Upper lobe of left lung (tissue), 6 donors: ENCODE results near the gene TMEM273. TPM values are rescaled to one million over a fixed set of nuclear protein-coding genes. Genes with fewer than 3 reads are reported as not detected.
A peak's percentile ranks its signal among the peaks of the same experiment; 100 is the strongest.

ENCODE experiments used
- ATAC-seq, 2 donors: fragments of 200-7000 bp; cut with Tn5 transposase; one replicate each; pipeline ENCODE4 v1.9.1; 2022; ENCODE audit warnings: mild to moderate bottlenecking in 2 of 2, moderate library complexity in 2 of 2; ENCODE audit not compliant: low FRiP score in 2 of 2
- DNase-seq, 2 donors: peaks; one replicate each; pipeline ENCODE4 v3.0.0-alpha.2; 2019 to 2020
- H3K27ac ChIP-seq, 4 donors: fragments of 200-600 bp; sonication (generic); one replicate each; pipeline ENCODE4 v1.5.1; 2016 to 2019
- H3K27me3 ChIP-seq, 4 donors: fragments of 200-600 bp; sonication (generic); one replicate each; pipeline ENCODE4 v1.5.1; 2017 to 2019
- H3K36me3 ChIP-seq, 4 donors: fragments of 200-600 bp; sonication (generic); one replicate each; pipeline ENCODE4 v1.5.1; 2016 to 2019
- H3K4me1 ChIP-seq, 4 donors: fragments of 200-600 bp; sonication (generic); one replicate each; pipeline ENCODE4 v1.5.1; 2018 to 2019
- H3K4me3 ChIP-seq, 4 donors: fragments of 200-600 bp; sonication (generic); one replicate each; pipeline ENCODE4 v1.5.1; 2017 to 2019; ENCODE audit warnings: mild to moderate bottlenecking in 2 of 4, moderate library complexity in 1 of 4
- H3K9me3 ChIP-seq, 4 donors: fragments of 200-600 bp; sonication (generic); one replicate each; pipeline ENCODE4 v1.5.1; 2018 to 2019
- EP300 ChIP-seq, 4 donors: sonication (generic); formaldehyde crosslinking; IDR thresholded peaks; one replicate each; pipeline ENCODE4 v1.5.1; 2017; ENCODE audit warnings: antibody characterized with exemption in 4 of 4, control low read depth in 2 of 4
- POLR2A ChIP-seq, 4 donors: fragments of 450-650 bp; IDR thresholded peaks; one replicate each; pipeline ENCODE4 v1.5.1; 2016 to 2017; ENCODE audit warnings: antibody characterized with exemption in 4 of 4, mild to moderate bottlenecking in 2 of 4
- POLR2AphosphoS5 ChIP-seq, 2 donors: sonication (generic); formaldehyde crosslinking; IDR thresholded peaks; one replicate each; pipeline ENCODE4 v1.5.1; 2017; ENCODE audit warnings: antibody characterized with exemption in 2 of 2
- WGBS, 2 donors: methylation state at CpG; one replicate each; pipeline ENCODE4 v1.1.5; 2017 to 2018; 5-methylcytosine and 5-hydroxymethylcytosine counted together
- total RNA-seq, 6 donors: library from RNA; depleted of rRNA in 4 of 6; stranded (reverse); fragments of >200 nt in 4 of 6; gene quantifications; one replicate each; pipeline versions ENCODE4 v1.1.0 to v1.2.1, GENCODE V29; 2016 to 2021
- TF ChIP-seq, protein P1 (sequence below), 6 experiments: fragments of 450-650 bp in 4 of 6; fragments of 200-600 bp in 2 of 6; sonication (generic) in 2 of 6; IDR thresholded peaks; one replicate each; pipeline ENCODE4 v1.5.1; 2016 to 2019; ENCODE audit warnings: antibody characterized with exemption in 6 of 6
- donor health status: DM: no; HTN: no; CAD: no; lungs with moderate emphysema.
- donor health status: DM: no; HTN: yes; CAD: no; lungs with severe emphysema.

Gene TMEM273
- total RNA-seq, 6 donors from 2014 or later = 12.3 to 52.3 (median 30.7) TPM

DNA sequence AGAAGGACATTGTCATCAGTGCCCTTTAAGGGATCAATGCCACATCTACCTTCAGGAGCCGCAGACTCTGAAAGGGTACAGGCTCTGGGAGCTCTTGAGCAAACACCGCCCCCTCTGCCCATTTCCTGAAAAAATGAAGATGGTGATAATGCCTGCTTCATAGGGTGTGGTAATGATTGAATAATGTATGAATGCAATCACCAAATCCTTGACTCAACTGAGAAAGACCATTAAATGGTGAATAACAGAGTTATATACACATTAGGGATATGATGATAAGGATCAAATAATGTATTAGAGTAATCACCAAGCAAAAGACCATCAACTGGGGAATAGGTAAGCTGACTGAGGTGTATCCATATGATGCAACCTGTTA is 55.8 kb downstream of the TMEM273 start:
- Histone ChIP-seq H3K27me3 (no peaks in the 10 kb centered on the region), H3K36me3 (no peaks in the 10 kb centered on the region), H3K9me3 (no peaks in the 10 kb centered on the region), H3K4me3 (no peak overlapping the region), H3K27ac (no peak overlapping the region), H3K4me1 (peaks cover 0 to 9% (median 2%) of the 10 kb centered on the region in 4 donors)
- ATAC-seq (no peak), DNase-seq (no peak)
- 96 to 100% methylated on average over 2 of the region's 2 CpGs for WGBS, 2 donors
- TF ChIP-seq POLR2A (IDR thresholded peaks at IDR 0.05) (no peak), EP300 (IDR thresholded peaks at IDR 0.05) (no peak), POLR2AphosphoS5 (IDR thresholded peaks at IDR 0.05) (no peak)
- TF ChIP-seq, protein P1, sequence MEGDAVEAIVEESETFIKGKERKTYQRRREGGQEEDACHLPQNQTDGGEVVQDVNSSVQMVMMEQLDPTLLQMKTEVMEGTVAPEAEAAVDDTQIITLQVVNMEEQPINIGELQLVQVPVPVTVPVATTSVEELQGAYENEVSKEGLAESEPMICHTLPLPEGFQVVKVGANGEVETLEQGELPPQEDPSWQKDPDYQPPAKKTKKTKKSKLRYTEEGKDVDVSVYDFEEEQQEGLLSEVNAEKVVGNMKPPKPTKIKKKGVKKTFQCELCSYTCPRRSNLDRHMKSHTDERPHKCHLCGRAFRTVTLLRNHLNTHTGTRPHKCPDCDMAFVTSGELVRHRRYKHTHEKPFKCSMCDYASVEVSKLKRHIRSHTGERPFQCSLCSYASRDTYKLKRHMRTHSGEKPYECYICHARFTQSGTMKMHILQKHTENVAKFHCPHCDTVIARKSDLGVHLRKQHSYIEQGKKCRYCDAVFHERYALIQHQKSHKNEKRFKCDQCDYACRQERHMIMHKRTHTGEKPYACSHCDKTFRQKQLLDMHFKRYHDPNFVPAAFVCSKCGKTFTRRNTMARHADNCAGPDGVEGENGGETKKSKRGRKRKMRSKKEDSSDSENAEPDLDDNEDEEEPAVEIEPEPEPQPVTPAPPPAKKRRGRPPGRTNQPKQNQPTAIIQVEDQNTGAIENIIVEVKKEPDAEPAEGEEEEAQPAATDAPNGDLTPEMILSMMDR (IDR thresholded peaks at IDR 0.05) = no peak

DNA sequence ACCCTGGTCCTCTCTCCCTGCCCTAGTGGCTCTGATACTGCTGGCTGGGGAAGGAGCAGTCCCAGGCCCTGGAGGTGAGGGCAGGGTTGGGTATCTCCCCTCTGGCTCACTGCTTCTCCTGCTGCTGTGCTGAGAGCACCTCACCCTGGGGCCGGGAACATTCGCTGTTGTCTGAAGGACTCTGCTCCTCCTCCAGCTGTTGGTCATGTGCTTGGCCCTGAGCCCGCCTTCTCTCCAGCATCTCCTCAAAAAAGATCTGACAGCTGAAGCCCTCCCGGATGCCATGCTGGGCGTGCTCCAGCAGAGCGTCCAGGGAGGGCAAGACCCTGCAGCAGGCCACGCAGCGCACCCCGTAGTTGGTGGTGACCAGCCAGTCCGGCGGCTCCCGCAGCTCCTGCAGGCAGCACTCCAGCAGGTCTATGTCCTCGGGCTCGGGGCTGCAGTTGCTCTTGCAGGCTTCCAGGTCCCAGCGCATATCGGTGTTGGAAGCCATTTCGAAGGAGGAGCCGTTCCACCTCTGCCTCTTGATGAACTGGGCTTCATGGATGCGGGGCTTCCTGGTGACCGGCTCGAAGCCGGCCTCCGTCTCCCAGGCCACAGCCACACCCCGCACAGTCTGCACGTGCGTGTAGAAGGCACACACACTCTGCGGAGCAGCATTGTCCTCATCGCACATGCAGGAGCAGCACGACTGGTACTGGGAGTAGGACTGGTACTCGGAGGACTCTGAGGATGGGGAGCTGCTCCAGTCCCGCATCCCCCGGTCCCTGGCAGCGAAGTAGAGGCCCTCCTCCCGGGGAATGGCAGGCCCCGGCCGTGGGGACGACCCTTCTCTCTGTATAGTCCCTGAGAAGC is 56.5 kb downstream of the TMEM273 start:
- Histone ChIP-seq H3K36me3 (no peaks in the 10 kb centered on the region), H3K4me3 (no peak overlapping the region), H3K27ac (no peak overlapping the region), H3K27me3 (no peaks in the 10 kb centered on the region), H3K9me3 (no peaks in the 10 kb centered on the region), H3K4me1 (peaks cover 0 to 9% (median 2%) of the 10 kb centered on the region in 4 donors)
- TF ChIP-seq, protein P1 (IDR thresholded peaks at IDR 0.05) = no peak
- TF ChIP-seq EP300 (IDR thresholded peaks at IDR 0.05) = no peak
- TF ChIP-seq POLR2AphosphoS5 (IDR thresholded peaks at IDR 0.05) = no peak
- TF ChIP-seq POLR2A (IDR thresholded peaks at IDR 0.05) = no peak
- DNase-seq (peak in 1 of 2 donors; percentile 81), ATAC-seq (no peak)
- WGBS, 2 donors = 85 to 86% methylated on average over 8 to 32 of the region's 37 CpGs

DNA sequence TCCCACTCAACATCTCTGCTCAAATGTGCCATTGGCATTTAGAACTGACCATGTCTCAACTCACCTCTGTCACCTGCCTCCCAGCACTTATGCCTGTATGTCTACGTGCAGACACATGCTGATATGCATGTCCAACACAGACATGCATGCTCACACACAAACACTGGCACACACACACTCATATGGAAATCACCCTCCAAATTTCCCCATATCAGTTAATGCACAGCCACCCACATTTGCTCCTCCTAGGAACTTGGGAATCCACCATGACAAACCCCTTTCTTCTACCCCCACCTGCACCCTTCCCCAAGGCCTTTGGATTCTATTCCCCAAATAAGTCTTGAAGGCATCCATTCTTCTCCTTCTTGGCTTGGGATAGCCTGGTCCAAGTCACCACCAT is 58.8 kb downstream of the TMEM273 start:
- no peak overlapping the region for H3K27ac ChIP-seq
- no peak for ATAC-seq
- TF ChIP-seq POLR2A (IDR thresholded peaks at IDR 0.05) (no peak), POLR2AphosphoS5 (IDR thresholded peaks at IDR 0.05) (no peak), EP300 (IDR thresholded peaks at IDR 0.05) (no peak)
- TF ChIP-seq, protein P1 (IDR thresholded peaks at IDR 0.05) = no peak
- H3K4me3 ChIP-seq = no peak overlapping the region
- WGBS, 2 donors = 85 to 95% methylated on average over 1 of the region's 1 CpG
- DNase-seq = no peak
- H3K27me3 ChIP-seq = no peaks in the 10 kb centered on the region
- no peaks in the 10 kb centered on the region for H3K4me1 ChIP-seq
- no peaks in the 10 kb centered on the region for H3K36me3 ChIP-seq
- no peaks in the 10 kb centered on the region for H3K9me3 ChIP-seq

DNA sequence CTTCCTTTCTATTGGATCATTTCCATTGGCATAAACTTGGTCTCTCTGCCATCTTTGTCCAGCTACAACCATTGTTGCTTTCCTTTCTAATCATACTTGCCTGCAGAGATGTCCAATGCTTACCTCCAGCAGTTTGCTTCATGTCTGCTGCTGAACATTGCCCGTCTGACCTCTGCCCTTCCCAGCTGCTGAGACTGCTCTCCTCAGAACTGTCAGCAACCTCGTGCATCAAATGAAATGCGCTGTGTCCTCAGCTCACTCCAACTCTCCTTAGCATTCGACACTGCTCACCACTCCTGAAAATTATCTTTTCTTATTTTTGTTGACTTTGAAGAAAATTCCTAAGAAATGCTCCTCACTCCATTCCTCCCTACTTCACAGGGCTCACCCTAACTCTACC is 59.3 kb downstream of the TMEM273 start:
- WGBS, 2 donors = 52 to 85% methylated on average over 4 of the region's 4 CpGs
- Histone ChIP-seq H3K36me3 (no peaks in the 10 kb centered on the region), H3K27ac (no peak overlapping the region), H3K4me1 (no peaks in the 10 kb centered on the region), H3K4me3 (no peak overlapping the region), H3K27me3 (no peaks in the 10 kb centered on the region), H3K9me3 (no peaks in the 10 kb centered on the region)
- ATAC-seq = no peak
- TF ChIP-seq, protein P1 (IDR thresholded peaks at IDR 0.05) = no peak
- TF ChIP-seq EP300 (IDR thresholded peaks at IDR 0.05) (no peak), POLR2AphosphoS5 (IDR thresholded peaks at IDR 0.05) (no peak), POLR2A (IDR thresholded peaks at IDR 0.05) (no peak)
- DNase-seq = no peak
